OCI-LY1 (cell line): ENCODE results near the gene PDE6B.

Source experiments
- H2AFZ ChIP-seq: fragments of 200-600 bp; sonication (generic), shearing (Covaris generic); 2 replicates; pipeline ENCODE4 v1.6.0; 2014; ENCODE audit warnings: antibody characterized with exemption, mild to moderate bottlenecking, low read length
- H3F3A ChIP-seq: fragments of 200-600 bp; sonication (generic), shearing (Covaris generic); 2 replicates; pipeline ENCODE4 v1.6.0; 2014; ENCODE audit warnings: mild to moderate bottlenecking, antibody characterized with exemption, low read length, moderate library complexity; ENCODE audit not compliant: insufficient read depth
- H3K27ac ChIP-seq: fragments of 200-600 bp; sonication (generic); 2 replicates; pipeline ENCODE4 v1.5.1; 2014; ENCODE audit warnings: low read length, mixed run types, mild to moderate bottlenecking, low read depth; ENCODE audit not compliant: poor library complexity, severe bottlenecking
- H3K27me3 ChIP-seq: fragments of 200-600 bp; sonication (generic); 2 replicates; pipeline ENCODE4 v1.6.0; 2014; ENCODE audit warnings: antibody characterized with exemption, mild to moderate bottlenecking, low read length, moderate library complexity; ENCODE audit not compliant: insufficient read depth
- H3K36me3 ChIP-seq: fragments of 200-600 bp; sonication (generic); 2 replicates; pipeline ENCODE4 v1.6.1; 2014; ENCODE audit warnings: mild to moderate bottlenecking, antibody characterized with exemption, low read length, moderate library complexity, mixed read lengths; ENCODE audit not compliant: insufficient read depth
- H3K4me1 ChIP-seq: fragments of 200-600 bp; sonication (generic); 2 replicates; pipeline ENCODE4 v1.5.1; 2014; ENCODE audit warnings: mild to moderate bottlenecking, low read length, moderate library complexity; ENCODE audit not compliant: insufficient read depth, severe bottlenecking
- H3K4me2 ChIP-seq: fragments of 200-600 bp; sonication (generic), shearing (Covaris generic); 2 replicates; pipeline ENCODE4 v1.6.1; 2014; ENCODE audit warnings: low read length
- H3K4me3 ChIP-seq: fragments of 200-600 bp; sonication (generic); 2 replicates; pipeline ENCODE4 v1.5.1; 2014; ENCODE audit warnings: low read length, low read depth, mild to moderate bottlenecking, mixed read lengths; ENCODE audit not compliant: poor library complexity, severe bottlenecking
- H3K79me2 ChIP-seq: fragments of 200-600 bp; shearing (Covaris generic); 2 replicates; pipeline ENCODE4 v1.6.1; 2016; ENCODE audit warnings: mixed run types, low read length, mixed read lengths; ENCODE audit not compliant: insufficient read depth
- H3K9ac ChIP-seq: fragments of 200-600 bp; sonication (generic), shearing (Covaris generic); 2 replicates; pipeline ENCODE4 v1.6.1; 2014; ENCODE audit warnings: mild to moderate bottlenecking, low read length, mixed read lengths
- H3K9me2 ChIP-seq: fragments of 200-600 bp; sonication (generic), shearing (Covaris generic); 2 replicates; pipeline ENCODE4 v1.6.1; 2014; ENCODE audit warnings: low read depth, mild to moderate bottlenecking, low read length, mixed read lengths
- H3K9me3 ChIP-seq: fragments of 200-600 bp; shearing (Covaris generic); 2 replicates; pipeline ENCODE4 v1.6.1; 2014; ENCODE audit warnings: low read length, mixed read lengths
- H4K20me1 ChIP-seq: fragments of 200-600 bp; sonication (generic), shearing (Covaris generic); 2 replicates; pipeline ENCODE4 v1.6.0; 2016; ENCODE audit warnings: mild to moderate bottlenecking, low read length; ENCODE audit not compliant: insufficient read depth
- CTCF ChIP-seq: fragments of 200-600 bp; sonication (generic), shearing (Covaris generic); IDR thresholded peaks from 2 replicates; pipeline ENCODE4 v1.5.1; 2017; ENCODE audit warnings: mild to moderate bottlenecking, antibody characterized with exemption, low read length, moderate library complexity, mixed read lengths
- EZH2 ChIP-seq: fragments of 200-600 bp; sonication (generic), shearing (Covaris generic); IDR thresholded peaks from 2 replicates; pipeline ENCODE4 v1.8.0; 2017; ENCODE audit warnings: borderline replicate concordance, mixed run types, mild to moderate bottlenecking, antibody characterized with exemption, low read length, moderate library complexity, mixed read lengths

The PDE6B gene

GRCh38 chr4:680091-680490 is 54.7 kb downstream of the PDE6B start:
- no peak overlapping the region for H3K4me3 ChIP-seq
- peaks cover 43% of the 10 kb centered on the region for H3K4me1 ChIP-seq
- H3K9ac ChIP-seq, result no peak overlapping the region
- H2AFZ ChIP-seq, result no peak overlapping the region
- no peaks in the 10 kb centered on the region; the same call in 1 of the 2 replicates for H3F3A ChIP-seq
- no peaks in the 10 kb centered on the region; the same call in 1 of the 2 replicates for H3K27me3 ChIP-seq
- no peaks in the 10 kb centered on the region for H3K36me3 ChIP-seq
- TF ChIP-seq EZH2 (no peak), CTCF (no peak)
- no peaks in the 10 kb centered on the region for H3K79me2 ChIP-seq
- H3K27ac ChIP-seq, result no peak overlapping the region
- no peaks in the 10 kb centered on the region for H3K9me3 ChIP-seq
- H4K20me1 ChIP-seq, result no peaks in the 10 kb centered on the region
- H3K4me2 ChIP-seq, result no peak overlapping the region
- H3K9me2 ChIP-seq, result no peaks in the 10 kb centered on the region

- Histone ChIP-seq H3K9ac (no peak overlapping the region), H3K9me2 (no peaks in the 10 kb centered on the region), H3K27ac (no peak overlapping the region), H3F3A (no peaks in the 10 kb centered on the region; the same call in 1 of the 2 replicates), H3K9me3 (no peaks in the 10 kb centered on the region), H3K4me2 (no peak overlapping the region), H3K79me2 (no peaks in the 10 kb centered on the region), H3K4me3 (no peak overlapping the region), H3K36me3 (no peaks in the 10 kb centered on the region), H2AFZ (no peak overlapping the region), H4K20me1 (no peaks in the 10 kb centered on the region), H3K27me3 (no peaks in the 10 kb centered on the region; the same call in 1 of the 2 replicates), H3K4me1 (peaks cover 38% of the 10 kb centered on the region)
- TF ChIP-seq CTCF, result no peak
- no peak for TF ChIP-seq EZH2
Measured at GRCh38 chr4:680551-680927, 55.2 kb downstream of the PDE6B start.

- H3K4me2 ChIP-seq, result no peak overlapping the region
Measured at GRCh38 chr4:680928-681645, 55.7 kb downstream of the PDE6B start.

More at GRCh38 chr4:680928-681645, 55.7 kb downstream of the PDE6B start:
- Histone ChIP-seq H3K9ac (no peak overlapping the region), H3F3A (no peaks in the 10 kb centered on the region; the same call in 1 of the 2 replicates), H4K20me1 (no peaks in the 10 kb centered on the region), H3K79me2 (no peaks in the 10 kb centered on the region), H3K9me3 (no peaks in the 10 kb centered on the region), H3K4me3 (no peak overlapping the region), H3K27ac (no peak overlapping the region), H3K36me3 (no peaks in the 10 kb centered on the region), H3K9me2 (no peaks in the 10 kb centered on the region), H2AFZ (no peak overlapping the region), H3K27me3 (no peaks in the 10 kb centered on the region; the same call in 1 of the 2 replicates), H3K4me1 (peaks cover 33% of the 10 kb centered on the region)
- TF ChIP-seq CTCF (no peak), EZH2 (no peak)
